Measurements from ENCODE around the gene PRDM10. TPM values are rescaled to one million over a fixed set of nuclear protein-coding genes. Genes with fewer than 3 reads are reported as not detected.
A peak's percentile ranks its signal among the peaks of the same experiment; 100 is the strongest.
"Not testable (repeated sequence)": the region's sequence is repeated elsewhere in the genome, so short reads cannot be mapped to it uniquely, and the experiment has no call there.

PRDM10 gene
- total RNA-seq, 8 experiments from 2014 or later: 4.1 to 12.3 (median 5.3) TPM

- Histone ChIP-seq H3K4me3 (no peak overlapping the region), H3K27ac (no peak overlapping the region), H3K4me1 (replicated peaks in 1 of 2) (no peaks in the 10 kb centered on the region)
- 60 to 100% (median 83%) methylated on average over 1 of the region's 1 CpG; no CpG with 5 or more reads in 5 of the 10 experiments for WGBS, 10 experiments
- no peak for ATAC-seq (replicated peaks in 6 of 8)
- in situ Hi-C loops (cut with MboI; ENCODE audit: low pct_unique_long_range_greater_than_20kb in 2 of 9, low sequenced_read_pairs in 9 of 9, unreplicated experiment in 9 of 9): no loop called here
Observed at GRCh38 chr11:130031056-130031455, 28.4 kb upstream of the PRDM10 start.

- H3K4me3 ChIP-seq: no peak overlapping the region
- ATAC-seq (replicated peaks in 6 of 8): no peak
- no peaks in the 10 kb centered on the region for H3K4me1 ChIP-seq (replicated peaks in 1 of 2)
- H3K27ac ChIP-seq: no peak overlapping the region
- in situ Hi-C loops (cut with MboI; ENCODE audit: low pct_unique_long_range_greater_than_20kb in 2 of 9, low sequenced_read_pairs in 9 of 9, unreplicated experiment in 9 of 9): no loop called here
- 0 to 100% (median 73%) methylated on average over 1 to 3 of the region's 3 CpGs for WGBS, 10 experiments
Observed at GRCh38 chr11:130029137-130029536, 26.5 kb upstream of the PRDM10 start.

- 60 to 100% methylated on average over 1 of the region's 1 CpG; no CpG with 5 or more reads in 8 of the 10 experiments for WGBS, 10 experiments
Observed at GRCh38 chr11:130025371-130025770, 22.7 kb upstream of the PRDM10 start.

GRCh38 chr11:130024361-130024760, 21.7 kb upstream of the PRDM10 start:
- H3K4me3 ChIP-seq: no peak overlapping the region
- peak in 3 of 8 experiments; percentile 37 to 84 (median 69) for ATAC-seq (replicated peaks in 6 of 8)
- in situ Hi-C loops (cut with MboI; ENCODE audit: low pct_unique_long_range_greater_than_20kb in 2 of 9, low sequenced_read_pairs in 9 of 9, unreplicated experiment in 9 of 9): no loop called here
- no peaks in the 10 kb centered on the region for H3K4me1 ChIP-seq (replicated peaks in 1 of 2)
- WGBS, 10 experiments: 0 to 100% (median 13%) methylated on average over 1 of the region's 1 CpG; no CpG with 5 or more reads in 3 of the 10 experiments
- H3K27ac ChIP-seq: no peak overlapping the region

More at GRCh38 chr11:130025371-130025770, 22.7 kb upstream of the PRDM10 start:
- Histone ChIP-seq H3K27ac (no peak overlapping the region), H3K4me1 (replicated peaks in 1 of 2) (no peaks in the 10 kb centered on the region), H3K4me3 (no peak overlapping the region)
- in situ Hi-C loops (cut with MboI; ENCODE audit: low pct_unique_long_range_greater_than_20kb in 2 of 9, low sequenced_read_pairs in 9 of 9, unreplicated experiment in 9 of 9): no loop called here
- peak in 1 of 8 experiments; percentile 9 for ATAC-seq (replicated peaks in 6 of 8)

GRCh38 chr11:130023204-130023603, 20.6 kb upstream of the PRDM10 start:
- ATAC-seq (replicated peaks in 6 of 8): peak in 2 of 8 experiments; percentile 26 to 55
- in situ Hi-C loops (cut with MboI; ENCODE audit: low pct_unique_long_range_greater_than_20kb in 2 of 9, low sequenced_read_pairs in 9 of 9, unreplicated experiment in 9 of 9): no loop called here
- no peak overlapping the region for H3K4me3 ChIP-seq
- no peaks in the 10 kb centered on the region for H3K4me1 ChIP-seq (replicated peaks in 1 of 2)
- WGBS, 10 experiments: 0 to 100% (median 70%) methylated on average over 1 to 2 of the region's 2 CpGs; no CpG with 5 or more reads in 3 of the 10 experiments
- no peak overlapping the region for H3K27ac ChIP-seq

GRCh38 chr11:130022799-130023198, 20.2 kb upstream of the PRDM10 start:
- in situ Hi-C loops (cut with MboI; ENCODE audit: low pct_unique_long_range_greater_than_20kb in 2 of 9, low sequenced_read_pairs in 9 of 9, unreplicated experiment in 9 of 9): no loop called here
- Histone ChIP-seq H3K27ac (no peak overlapping the region), H3K4me1 (replicated peaks in 1 of 2) (no peaks in the 10 kb centered on the region), H3K4me3 (no peak overlapping the region)
- 76 to 100% (median 98%) methylated on average over 1 to 2 of the region's 2 CpGs; no CpG with 5 or more reads in 2 of the 10 experiments for WGBS, 10 experiments
- peak in 2 of 8 experiments; percentile 29 to 38 for ATAC-seq (replicated peaks in 6 of 8)

- H3K4me1 ChIP-seq (replicated peaks in 1 of 2); in situ Hi-C loops (cut with MboI; ENCODE audit: low pct_unique_long_range_greater_than_20kb in 2 of 9, low sequenced_read_pairs in 9 of 9, unreplicated experiment in 9 of 9); H3K27ac ChIP-seq; H3K4me3 ChIP-seq; ATAC-seq (replicated peaks in 6 of 8): not testable (repeated sequence)
- WGBS, 10 experiments: 89% methylated on average over 6 of the region's 38 CpGs; no CpG with 5 or more reads in 9 of the 10 experiments
Observed at GRCh38 chr11:130021606-130022005, 19.0 kb upstream of the PRDM10 start.

- H3K4me1 ChIP-seq (replicated peaks in 1 of 2): no peaks in the 10 kb centered on the region
- 71 to 96% (median 90%) methylated on average over 2 to 4 of the region's 4 CpGs for WGBS, 10 experiments
- no peak overlapping the region for H3K27ac ChIP-seq
- ATAC-seq (replicated peaks in 6 of 8): no peak
- in situ Hi-C loops (cut with MboI; ENCODE audit: low pct_unique_long_range_greater_than_20kb in 2 of 9, low sequenced_read_pairs in 9 of 9, unreplicated experiment in 9 of 9): no loop called here
- no peak overlapping the region for H3K4me3 ChIP-seq
Observed at GRCh38 chr11:130020323-130020722, 17.7 kb upstream of the PRDM10 start.

GRCh38 chr11:130015846-130016245, 13.2 kb upstream of the PRDM10 start:
- H3K27ac ChIP-seq; in situ Hi-C loops (cut with MboI; ENCODE audit: low pct_unique_long_range_greater_than_20kb in 2 of 9, low sequenced_read_pairs in 9 of 9, unreplicated experiment in 9 of 9); H3K4me1 ChIP-seq (replicated peaks in 1 of 2); H3K4me3 ChIP-seq; ATAC-seq (replicated peaks in 6 of 8): not testable (repeated sequence)
- WGBS, 10 experiments: 86 to 100% (median 88%) methylated on average over 1 to 3 of the region's 3 CpGs; no CpG with 5 or more reads in 7 of the 10 experiments

- ATAC-seq (replicated peaks in 6 of 8): no peak
- in situ Hi-C loops (cut with MboI; ENCODE audit: low pct_unique_long_range_greater_than_20kb in 2 of 9, low sequenced_read_pairs in 9 of 9, unreplicated experiment in 9 of 9): no loop called here
- Histone ChIP-seq H3K27ac (no peak overlapping the region), H3K4me1 (replicated peaks in 1 of 2) (peaks cover 0 to 4% of the 10 kb centered on the region in 2 donors), H3K4me3 (no peak overlapping the region)
Observed at GRCh38 chr11:130008326-130008725, 5.7 kb upstream of the PRDM10 start.

- in situ Hi-C loops (cut with MboI; ENCODE audit: low pct_unique_long_range_greater_than_20kb in 2 of 9, low sequenced_read_pairs in 9 of 9, unreplicated experiment in 9 of 9): no loop called here
- no peak overlapping the region for H3K27ac ChIP-seq
- 66 to 100% (median 85%) methylated on average over 1 to 3 of the region's 3 CpGs for WGBS, 10 experiments
- ATAC-seq (replicated peaks in 6 of 8): no peak
- H3K4me3 ChIP-seq: no peak overlapping the region
- H3K4me1 ChIP-seq (replicated peaks in 1 of 2): peaks cover 0 to 4% of the 10 kb centered on the region in 2 donors
Observed at GRCh38 chr11:130006929-130007328, 4.3 kb upstream of the PRDM10 start.

- 0 to 28% (median 9%) methylated on average over 1 to 8 of the region's 8 CpGs; no CpG with 5 or more reads in 1 of the 10 experiments for WGBS, 10 experiments
Observed at GRCh38 chr11:130003717-130004001, 1.0 kb upstream of the PRDM10 start.

GRCh38 chr11:130002846-130003716, 446 bp upstream of the PRDM10 start:
- in situ Hi-C loops (cut with MboI; ENCODE audit: low pct_unique_long_range_greater_than_20kb in 2 of 9, low sequenced_read_pairs in 9 of 9, unreplicated experiment in 9 of 9): no loop called here
- WGBS, 10 experiments: 0 to 9% (median 0%) methylated on average over 1 to 16 of the region's 65 CpGs; no CpG with 5 or more reads in 3 of the 10 experiments
- H3K4me1 ChIP-seq (replicated peaks in 1 of 2): peaks cover 0 to 8% of the 10 kb centered on the region in 2 donors
- peak overlapping the region; percentile 52 to 92 (median 66) for H3K4me3 ChIP-seq
- peak; percentile 70 to 83 (median 78) for ATAC-seq (replicated peaks in 6 of 8)
- H3K27ac ChIP-seq: peak overlapping the region; percentile 100

More at GRCh38 chr11:130003717-130004001, 1.0 kb upstream of the PRDM10 start:
- ATAC-seq (replicated peaks in 6 of 8): no peak
- H3K4me1 ChIP-seq (replicated peaks in 1 of 2): peaks cover 0 to 8% of the 10 kb centered on the region in 2 donors
- H3K4me3 ChIP-seq: peak overlapping the region; percentile 52 to 92 (median 66)
- in situ Hi-C loops (cut with MboI; ENCODE audit: low pct_unique_long_range_greater_than_20kb in 2 of 9, low sequenced_read_pairs in 9 of 9, unreplicated experiment in 9 of 9): no loop called here
- H3K27ac ChIP-seq: peak overlapping the region; percentile 100
